ENCODE data around the gene ABI1. TPM values are rescaled to one million over a fixed set of nuclear protein-coding genes. Genes with fewer than 3 reads are reported as not detected.

ABI1 gene
- total and polyA plus RNA-seq, 8 donors: 13.0 to 30.0 (median 18.2) TPM

GRCh38 chr10:26840938-26841732 lies 19.6 kb downstream of the ABI1 start:
- ATAC-seq (no peak), FAIRE-seq (no peak)

GRCh38 chr10:26839966-26840627 lies 20.7 kb downstream of the ABI1 start:
- DNase-seq (no peak), ATAC-seq (no peak), FAIRE-seq (no peak)
- no peaks in the 10 kb centered on the region for H3K36me3 ChIP-seq
- peaks cover 0 to 17% (median 8%) of the 10 kb centered on the region in 3 donors for H3K4me1 ChIP-seq
- H3K27me3 ChIP-seq: no peaks in the 10 kb centered on the region
- H3K9me3 ChIP-seq: no peaks in the 10 kb centered on the region
- TF ChIP-seq CTCF (IDR thresholded peaks at IDR 0.05): no peak
- H3K4me3 ChIP-seq: no peak overlapping the region
- H3K27ac ChIP-seq: no peak overlapping the region
- 41 to 48% methylated on average over 3 of the region's 3 CpGs for WGBS, 2 donors
- intact Hi-C loops (cut with DNase I): no loop called here

More at GRCh38 chr10:26840938-26841732, 19.6 kb downstream of the ABI1 start:
- Histone ChIP-seq H3K4me3 (no peak overlapping the region), H3K9me3 (no peaks in the 10 kb centered on the region), H3K27ac (no peak overlapping the region), H3K36me3 (no peaks in the 10 kb centered on the region), H3K27me3 (no peaks in the 10 kb centered on the region), H3K4me1 (peaks cover 0 to 17% (median 8%) of the 10 kb centered on the region in 3 donors)
- DNase-seq: no peak
- intact Hi-C loops (cut with DNase I): no loop called here
- TF ChIP-seq CTCF (IDR thresholded peaks at IDR 0.05): no peak

GRCh38 chr10:26837139-26837538 lies 23.6 kb downstream of the ABI1 start:
- Histone ChIP-seq H3K36me3 (no peaks in the 10 kb centered on the region), H3K27ac (no peak overlapping the region), H3K27me3 (no peaks in the 10 kb centered on the region), H3K9me3 (no peaks in the 10 kb centered on the region), H3K4me1 (peaks cover 0 to 13% (median 7%) of the 10 kb centered on the region in 3 donors), H3K4me3 (no peak overlapping the region)
- 92 to 98% methylated on average over 2 of the region's 2 CpGs for WGBS, 2 donors
- DNase-seq (no peak), FAIRE-seq (no peak), ATAC-seq (peak in 1 of 4 donors; percentile 30)
- TF ChIP-seq CTCF (IDR thresholded peaks at IDR 0.05): no peak
- intact Hi-C loops (cut with DNase I): no loop called here

GRCh38 chr10:26835025-26835424 lies 25.7 kb downstream of the ABI1 start:
- ATAC-seq: no peak
- no peak overlapping the region for H3K27ac ChIP-seq

More at GRCh38 chr10:26835025-26835424, 25.7 kb downstream of the ABI1 start:
- H3K4me1 ChIP-seq: no peaks in the 10 kb centered on the region
- no peaks in the 10 kb centered on the region for H3K9me3 ChIP-seq
- WGBS, 2 donors: 98% methylated on average over 2 of the region's 2 CpGs
- TF ChIP-seq CTCF (IDR thresholded peaks at IDR 0.05): no peak
- no peak overlapping the region for H3K4me3 ChIP-seq
- intact Hi-C loops (cut with DNase I): no loop called here
- no peak for FAIRE-seq
- H3K27me3 ChIP-seq: no peaks in the 10 kb centered on the region
- DNase-seq: no peak
- H3K36me3 ChIP-seq: no peaks in the 10 kb centered on the region

Measured in pancreas (tissue), 10 donors.